HG03103 (cell line): Measurements from ENCODE around the gene TPSB2.

Experiments used
- ATAC-seq: cut with Tn5 transposase; IDR thresholded peaks from one replicate; pipeline ENCODE4 v1.9.1; 2021; ENCODE audit warnings: low read depth; ENCODE audit not compliant: unreplicated experiment

The TPSB2 gene

GRCh38 chr16:1222553-1223354 lies 7.2 kb downstream of the TPSB2 start:
- no peak for ATAC-seq

GRCh38 chr16:1221628-1222552 lies 8.1 kb downstream of the TPSB2 start:
- ATAC-seq: no peak

- no peak for ATAC-seq
Observed at GRCh38 chr16:1220841-1221627, 8.9 kb downstream of the TPSB2 start.

- ATAC-seq: no peak
Observed at GRCh38 chr16:1220098-1220728, 9.8 kb downstream of the TPSB2 start.

- no peak for ATAC-seq
Observed at GRCh38 chr16:1218930-1219611, 10.9 kb downstream of the TPSB2 start.

- ATAC-seq: no peak
Observed at GRCh38 chr16:1218061-1218929, 11.7 kb downstream of the TPSB2 start.

- no peak for ATAC-seq
Observed at GRCh38 chr16:1217526-1217925, 12.5 kb downstream of the TPSB2 start.

- no peak for ATAC-seq
Observed at GRCh38 chr16:1216681-1217400, 13.1 kb downstream of the TPSB2 start.

GRCh38 chr16:1216296-1216619 lies 13.7 kb downstream of the TPSB2 start:
- ATAC-seq: no peak

GRCh38 chr16:1215574-1216295 lies 14.2 kb downstream of the TPSB2 start:
- no peak for ATAC-seq

- ATAC-seq: no peak
Observed at GRCh38 chr16:1214719-1215118, 15.3 kb downstream of the TPSB2 start.

GRCh38 chr16:1213796-1214372 lies 16.1 kb downstream of the TPSB2 start:
- no peak for ATAC-seq

GRCh38 chr16:1213231-1213630 lies 16.8 kb downstream of the TPSB2 start:
- no peak for ATAC-seq

- ATAC-seq: no peak
Observed at GRCh38 chr16:1212616-1213194, 17.3 kb downstream of the TPSB2 start.

GRCh38 chr16:1211451-1212268 lies 18.3 kb downstream of the TPSB2 start:
- ATAC-seq: no peak

GRCh38 chr16:1210461-1210860 lies 19.5 kb downstream of the TPSB2 start:
- no peak for ATAC-seq
